ENCODE data around the gene PLB1.

The PLB1 gene

GRCh38 chr2:28563869-28564268 is 68.0 kb downstream of the PLB1 start:
- no peak for DNase-seq (ENCODE audit: low read depth, low spot score)

GRCh38 chr2:28564346-28564745 is 68.5 kb downstream of the PLB1 start:
- no peak for DNase-seq (ENCODE audit: low read depth, low spot score)

DNA sequence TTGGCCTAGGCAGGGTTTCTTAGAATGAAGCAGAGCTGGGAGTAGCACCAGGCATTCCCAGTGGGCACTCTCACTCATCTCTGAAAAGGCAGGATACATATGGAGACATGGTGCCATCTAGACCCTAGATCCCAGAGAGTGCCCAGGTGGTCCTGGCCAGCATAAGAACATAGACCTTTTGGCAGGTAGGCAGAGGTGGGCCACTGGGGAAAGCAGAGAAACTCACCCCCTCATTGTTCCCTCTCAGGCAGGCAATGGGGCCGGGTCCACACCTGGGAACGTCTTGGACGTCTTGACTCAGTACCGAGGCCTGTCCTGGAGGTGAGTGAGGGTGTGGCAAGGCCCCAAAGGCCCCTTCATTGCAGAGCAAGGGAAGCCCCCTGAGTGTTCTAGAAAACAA is 69.2 kb downstream of the PLB1 start:
- no peak for DNase-seq (ENCODE audit: low read depth, low spot score)

- DNase-seq (ENCODE audit: low read depth, low spot score), result no peak
Measured at GRCh38 chr2:28565720-28566295, 69.9 kb downstream of the PLB1 start.

GRCh38 chr2:28566521-28567041 is 70.7 kb downstream of the PLB1 start:
- DNase-seq (ENCODE audit: low read depth, low spot score), result peak; percentile 94

GRCh38 chr2:28567061-28567471 is 71.2 kb downstream of the PLB1 start:
- no peak for DNase-seq (ENCODE audit: low read depth, low spot score)

GRCh38 chr2:28568036-28568435 is 72.2 kb downstream of the PLB1 start:
- DNase-seq (ENCODE audit: low read depth, low spot score), result no peak

DNA sequence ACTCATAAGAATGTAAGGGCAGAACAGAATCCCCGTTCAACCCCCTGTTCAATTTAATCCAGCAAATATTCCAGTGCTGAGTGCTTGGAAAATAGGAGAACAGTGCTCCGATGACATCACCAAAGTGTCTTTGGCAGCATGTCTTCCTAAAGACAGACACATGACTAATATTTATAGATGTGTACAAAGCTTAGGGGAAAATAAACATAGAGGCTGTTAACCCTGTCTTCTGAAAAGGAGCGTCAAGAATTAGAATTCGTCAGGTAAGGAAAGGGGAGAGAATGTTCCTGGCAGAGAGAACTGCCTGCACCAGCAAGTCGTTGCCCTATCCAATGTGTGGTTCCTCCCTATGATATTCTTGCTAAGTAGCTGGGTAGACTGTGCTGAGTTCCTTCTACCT is 72.7 kb downstream of the PLB1 start:
- no peak for DNase-seq (ENCODE audit: low read depth, low spot score)

DNA sequence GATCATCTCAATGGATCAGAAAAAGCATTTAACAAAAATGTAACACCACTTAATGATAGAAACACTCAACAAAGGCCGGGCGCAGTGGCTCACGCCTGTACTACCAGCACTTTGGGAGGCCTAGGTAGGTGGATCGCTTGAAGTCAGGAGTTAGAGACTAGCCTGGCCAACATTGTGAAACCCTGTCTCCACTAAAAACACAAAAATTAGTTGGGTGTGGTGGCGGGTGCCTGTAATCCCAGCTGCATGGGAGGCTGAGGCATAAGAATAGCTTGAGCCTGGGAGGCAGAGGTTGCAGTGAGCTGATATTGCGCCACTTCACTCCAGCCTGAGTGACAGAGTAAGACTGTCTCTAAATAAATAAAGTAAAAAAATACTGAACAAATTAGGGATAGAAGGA is 74.6 kb downstream of the PLB1 start:
- no peak for DNase-seq (ENCODE audit: low read depth, low spot score)

DNA sequence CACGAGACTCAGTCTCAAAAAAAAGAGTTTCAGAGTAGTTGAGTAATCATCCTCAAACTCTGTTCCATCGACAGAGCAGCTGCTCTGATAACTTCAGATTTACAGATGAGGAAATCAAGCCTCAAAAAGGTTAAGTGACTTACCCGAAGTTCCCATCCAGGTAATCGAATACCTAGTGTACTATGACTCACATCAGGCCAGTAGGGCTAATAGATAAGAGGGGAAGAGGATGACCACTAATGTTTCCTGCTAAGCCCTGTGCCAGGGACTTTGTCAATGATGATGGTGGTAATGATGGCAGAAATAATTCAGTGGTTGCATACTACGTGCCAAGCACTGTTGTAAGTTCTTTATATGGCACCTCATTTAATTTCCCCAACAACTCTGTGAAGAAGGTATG is 80.9 kb downstream of the PLB1 start:
- DNase-seq (ENCODE audit: low read depth, low spot score), result no peak

DNA sequence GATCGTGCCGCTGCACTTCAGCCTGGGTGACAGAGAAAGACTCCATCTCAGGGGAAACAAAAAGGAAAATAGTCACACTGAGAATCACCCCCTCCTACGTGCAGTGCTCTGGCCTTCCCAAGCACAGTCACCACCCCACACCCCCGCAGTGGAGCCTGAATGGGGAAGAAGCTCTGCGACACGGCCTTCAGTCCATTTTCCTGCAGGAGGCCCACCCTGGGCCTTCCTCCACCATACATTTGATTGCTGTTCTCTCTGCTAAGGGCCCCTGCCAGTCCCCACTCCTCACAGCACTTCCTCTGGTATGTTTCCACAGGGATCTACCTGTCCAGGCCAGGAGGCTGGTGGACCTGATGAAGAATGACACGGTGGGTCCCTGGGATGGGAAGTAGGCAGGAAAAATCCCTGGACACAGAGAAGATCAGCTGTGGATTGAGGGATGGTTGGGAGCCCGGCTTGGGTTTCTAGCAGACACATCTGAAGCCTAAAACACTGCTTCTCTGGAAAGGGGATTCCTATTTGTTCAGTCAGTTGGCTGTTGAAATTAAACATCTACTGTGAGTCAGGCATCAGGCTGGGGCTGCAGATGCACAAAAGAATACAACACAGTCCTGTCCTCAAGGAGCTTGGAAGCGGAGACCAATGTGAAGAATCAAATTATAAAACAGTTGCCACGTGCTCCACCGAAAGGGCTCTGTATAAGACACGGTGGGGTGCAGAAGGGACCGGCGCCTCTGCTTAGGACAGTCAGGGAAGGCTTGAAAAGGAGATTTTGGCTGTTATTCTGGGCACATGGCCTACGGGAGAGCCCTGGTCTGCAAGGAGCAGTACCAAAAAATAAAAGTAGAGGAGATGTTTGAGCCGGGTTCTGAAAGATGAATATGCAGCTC is 82.2 kb downstream of the PLB1 start:
- DNase-seq (ENCODE audit: low read depth, low spot score), result no peak

DNA sequence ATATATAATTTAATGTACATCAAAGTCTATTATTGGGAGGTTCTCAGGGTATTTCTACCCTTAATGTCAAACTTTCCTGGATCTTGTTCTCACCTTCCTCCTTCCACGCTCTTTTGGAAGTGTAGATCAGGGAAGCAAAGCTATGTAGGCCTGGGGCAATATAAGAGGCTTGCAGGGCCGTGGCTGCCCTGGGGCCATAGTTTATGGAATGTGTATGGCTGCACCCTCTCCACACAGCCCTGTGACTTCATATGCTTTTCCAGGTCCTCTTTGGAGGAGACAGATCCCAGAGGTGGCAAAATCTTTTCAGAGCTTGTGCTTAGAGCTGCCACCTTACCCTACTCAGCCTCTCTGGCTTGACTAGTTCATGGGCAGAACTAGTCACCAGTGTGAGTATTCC is 82.9 kb downstream of the PLB1 start:
- DNase-seq (ENCODE audit: low read depth, low spot score), result peak; percentile 66

- DNase-seq (ENCODE audit: low read depth, low spot score), result no peak
Measured at GRCh38 chr2:28579606-28580005, 83.7 kb downstream of the PLB1 start.

GRCh38 chr2:28580078-28580477 is 84.2 kb downstream of the PLB1 start:
- no peak for DNase-seq (ENCODE audit: low read depth, low spot score)

- no peak for DNase-seq (ENCODE audit: low read depth, low spot score)
Measured at GRCh38 chr2:28581312-28581711, 85.5 kb downstream of the PLB1 start.

DNA sequence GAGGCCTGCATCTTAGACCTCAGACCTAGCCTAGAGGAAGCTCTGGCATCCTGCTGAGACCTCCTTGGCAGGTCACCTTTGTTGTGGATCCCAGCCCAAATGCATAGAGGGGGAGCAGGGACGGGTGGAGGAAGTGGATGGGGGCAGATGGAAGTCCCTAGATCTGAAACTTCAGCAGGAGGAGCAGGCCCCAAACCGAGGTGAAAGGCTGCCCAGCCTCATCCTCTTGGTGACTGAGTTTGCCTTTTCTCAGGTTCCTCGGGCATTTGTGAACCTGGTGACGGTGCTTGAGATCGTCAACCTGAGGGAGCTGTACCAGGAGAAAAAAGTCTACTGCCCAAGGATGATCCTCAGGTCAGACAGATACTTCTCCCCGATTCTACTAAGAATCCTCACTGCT is 86.3 kb downstream of the PLB1 start:
- DNase-seq (ENCODE audit: low read depth, low spot score), result no peak

DNA sequence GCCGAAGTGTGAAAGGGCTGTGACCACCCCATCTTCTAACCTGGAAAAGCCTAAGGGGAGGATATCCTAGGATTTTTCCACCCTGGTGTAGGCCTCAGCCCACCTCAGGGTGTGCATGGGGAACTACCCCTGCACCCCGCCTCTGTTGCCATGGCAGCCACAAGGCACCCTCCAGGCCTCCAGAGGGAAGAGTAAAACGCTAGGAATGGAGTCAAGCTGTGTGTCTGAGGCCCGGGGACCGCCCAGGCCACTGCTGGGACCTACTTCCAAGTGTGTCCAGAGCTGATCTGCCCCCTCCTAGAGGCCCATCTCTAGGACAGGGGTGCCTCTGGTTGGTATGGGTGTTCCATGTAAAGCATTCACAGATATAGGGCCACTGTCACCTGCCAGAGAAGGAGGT is 86.7 kb downstream of the PLB1 start:
- DNase-seq (ENCODE audit: low read depth, low spot score), result no peak

- DNase-seq (ENCODE audit: low read depth, low spot score), result peak; percentile 61
Measured at GRCh38 chr2:28583899-28584553, 88.2 kb downstream of the PLB1 start.

DNA sequence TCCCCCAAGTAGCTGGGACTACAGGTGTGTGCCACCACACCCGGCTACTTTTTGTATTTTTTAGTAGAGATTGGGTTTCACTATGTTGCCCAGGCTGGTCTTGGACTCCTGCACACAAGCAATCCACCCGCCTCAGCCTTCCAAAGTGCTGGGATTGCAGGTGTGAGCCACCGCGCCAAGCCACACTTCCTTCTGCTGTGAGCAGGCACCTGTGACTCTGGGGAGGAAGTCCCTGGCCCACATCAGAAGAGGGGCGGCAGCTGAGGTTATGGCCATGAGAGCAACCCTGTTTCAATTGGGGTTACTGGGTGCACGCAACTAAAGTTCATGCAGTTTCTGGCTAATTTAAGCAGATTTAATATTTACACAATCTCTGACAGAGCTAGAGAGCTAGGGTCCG is 91.0 kb downstream of the PLB1 start:
- DNase-seq (ENCODE audit: low read depth, low spot score), result no peak

GRCh38 chr2:28587526-28588291 is 91.8 kb downstream of the PLB1 start:
- DNase-seq (ENCODE audit: low read depth, low spot score), result no peak

DNA sequence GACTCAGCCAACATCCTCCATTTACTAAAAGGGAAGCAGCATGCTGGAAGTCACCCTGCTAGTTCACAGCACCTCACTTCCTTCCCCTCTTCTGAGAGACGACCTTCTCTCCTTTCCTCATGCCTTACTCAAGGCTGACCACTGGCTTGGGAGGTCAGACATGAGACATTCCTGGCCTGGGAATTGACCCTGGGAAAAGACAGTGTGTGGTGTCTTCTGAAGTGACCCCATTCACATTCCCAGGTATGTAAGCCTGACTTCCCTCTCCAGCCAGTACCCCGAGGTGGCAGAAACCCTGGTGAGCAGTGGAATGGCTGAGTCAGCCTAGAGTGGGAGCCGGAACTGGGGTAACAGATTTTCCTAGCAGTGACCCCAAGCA is 92.4 kb downstream of the PLB1 start:
- no peak for DNase-seq (ENCODE audit: low read depth, low spot score)

Data from ELF-1 (cell line).